ENCODE measurements around the gene SCN1A.

DNA sequence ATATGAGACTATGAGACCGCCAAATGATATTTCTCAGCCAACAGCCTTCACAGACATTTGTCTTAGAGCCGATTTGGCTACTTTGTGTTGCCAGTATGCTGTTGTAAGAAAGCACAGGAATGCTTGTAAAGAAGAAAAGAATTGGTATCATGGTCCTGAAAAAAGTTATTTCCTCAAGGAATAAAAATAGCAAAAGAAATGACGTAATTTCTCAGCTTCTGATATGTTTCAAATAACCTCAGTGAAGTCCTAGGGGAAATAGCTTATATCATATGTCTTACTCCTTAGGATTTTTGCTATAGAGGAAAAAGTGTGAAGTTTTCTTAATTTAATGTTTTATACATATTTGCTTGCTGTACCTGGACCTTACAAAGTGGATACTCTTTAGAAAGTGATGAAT, 23.0 kb downstream of the SCN1A start:
- TF ChIP-seq EZH2 (IDR thresholded peaks at IDR 0.05; ENCODE audit: insufficient read depth, poor library complexity, severe bottlenecking) = no peak
- TF ChIP-seq EZH2phosphoT487 (IDR thresholded peaks at IDR 0.05; ENCODE audit: insufficient read depth, low read depth) = no peak
